ENCODE data around the gene ZNF506.

DNA sequence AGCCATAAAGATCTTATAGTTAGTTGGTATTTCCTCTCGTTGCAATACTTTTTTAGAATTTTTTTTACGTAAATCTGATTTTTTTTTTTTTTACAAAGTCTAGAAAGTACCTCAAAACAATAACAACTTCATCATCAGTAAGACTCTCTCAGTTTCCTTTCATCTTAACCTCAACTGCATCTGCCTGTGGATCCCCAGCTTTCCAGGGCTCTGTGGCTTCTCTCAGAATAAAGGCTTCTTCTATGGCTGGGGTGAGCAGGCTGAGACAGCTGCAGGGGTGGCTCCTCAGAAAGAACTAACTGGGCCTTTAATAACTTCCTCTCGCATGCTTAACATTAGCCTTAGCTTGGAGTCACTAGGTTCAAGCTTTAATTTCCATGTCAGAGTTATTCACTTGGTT is 4.2 kb downstream of the ZNF506 start:
- TF ChIP-seq EZH2phosphoT487 (IDR thresholded peaks at IDR 0.05; ENCODE audit: insufficient read depth, low read depth) (no peak), EZH2 (IDR thresholded peaks at IDR 0.05; ENCODE audit: insufficient read depth, poor library complexity, severe bottlenecking) (no peak)

Measured in GM23248 (cell line).